GM18861 (cell line): ENCODE measurements around the gene KRT8.

Experiments
- ATAC-seq: cut with Tn5 transposase; IDR thresholded peaks from one replicate; pipeline ENCODE4 v1.9.1; 2021; ENCODE audit not compliant: unreplicated experiment

KRT8 gene

DNA sequence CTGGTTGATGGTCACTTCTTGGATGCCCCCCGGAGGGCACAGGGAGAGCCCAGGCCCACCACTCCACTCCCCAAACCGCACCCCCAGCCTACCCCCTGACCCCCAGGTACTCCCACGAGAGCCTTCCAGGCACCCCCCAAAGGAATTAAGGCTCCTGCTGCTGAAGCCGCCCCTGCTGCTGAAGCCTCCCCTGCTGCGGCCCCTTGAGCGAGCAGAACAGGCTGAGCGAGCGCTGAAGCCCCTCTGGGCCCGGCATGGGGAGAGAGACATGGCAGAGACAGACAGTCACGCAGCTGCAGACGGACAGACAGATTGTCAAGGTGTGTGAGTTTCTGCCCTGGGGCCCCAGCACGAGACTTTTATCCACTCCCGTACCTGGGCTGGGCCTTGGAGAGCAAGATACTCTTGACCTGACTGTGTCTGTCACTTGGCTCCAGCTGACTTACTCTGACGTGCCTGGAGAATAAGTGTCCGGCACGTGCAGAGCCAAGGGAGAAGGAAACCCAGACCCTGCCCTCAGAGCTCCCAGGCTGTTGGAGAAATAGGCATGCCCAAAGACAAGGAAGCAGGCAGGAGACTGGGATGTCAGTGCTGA is 56.1 kb downstream of the KRT8 start, which contains the start of gene KRT78:
KRT78 (minus strand) TSS at position 334 of the 595 bp plus-strand sequence; CDS start at position 270, 64 bp downstream.
- no peak for ATAC-seq

DNA sequence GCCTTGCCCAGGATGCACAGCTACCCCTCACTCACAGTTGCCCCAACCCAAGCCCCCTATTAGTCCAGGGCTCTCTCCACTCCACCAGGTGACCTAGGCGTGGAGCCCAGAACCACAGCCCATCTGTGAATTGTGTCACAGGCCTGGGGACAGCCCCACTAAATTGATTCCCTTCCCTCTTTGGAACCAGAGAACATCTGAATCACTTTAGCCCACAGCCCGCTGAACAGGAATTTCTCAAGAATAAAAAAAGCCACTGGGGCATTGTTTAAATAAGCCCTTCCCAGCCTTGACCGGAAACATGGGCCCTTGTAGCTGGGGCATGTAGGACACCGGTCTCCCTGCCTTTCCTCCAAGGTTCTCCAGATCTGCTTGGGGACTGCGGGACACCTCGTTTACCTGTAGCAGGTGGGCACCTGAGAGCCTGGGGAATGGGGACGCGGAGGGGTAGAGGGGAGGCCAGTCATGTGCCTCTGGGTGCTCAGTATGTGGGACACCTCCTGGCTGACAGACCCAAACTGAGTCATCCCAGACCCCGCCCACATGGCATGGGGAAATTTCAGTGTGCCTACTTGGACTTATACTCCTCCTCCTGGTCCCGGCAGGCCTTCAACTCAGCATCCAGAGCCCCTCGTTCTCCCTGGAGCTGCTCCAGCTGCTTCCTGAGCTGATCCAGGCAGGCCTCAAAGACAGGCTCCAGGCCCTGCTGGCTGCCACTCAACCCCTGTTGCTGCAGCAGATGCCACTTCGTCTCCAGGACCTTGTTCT is 57.4 kb downstream of the KRT8 start:
- ATAC-seq: no peak
